GM19025 (cell line): ENCODE results near the gene NCAM1.

ENCODE experiments used
- ATAC-seq: cut with Tn5 transposase; IDR thresholded peaks from one replicate; pipeline ENCODE4 v1.9.1; 2021; ENCODE audit warnings: mild to moderate bottlenecking, low read depth, moderate library complexity; ENCODE audit not compliant: unreplicated experiment

Gene NCAM1

DNA sequence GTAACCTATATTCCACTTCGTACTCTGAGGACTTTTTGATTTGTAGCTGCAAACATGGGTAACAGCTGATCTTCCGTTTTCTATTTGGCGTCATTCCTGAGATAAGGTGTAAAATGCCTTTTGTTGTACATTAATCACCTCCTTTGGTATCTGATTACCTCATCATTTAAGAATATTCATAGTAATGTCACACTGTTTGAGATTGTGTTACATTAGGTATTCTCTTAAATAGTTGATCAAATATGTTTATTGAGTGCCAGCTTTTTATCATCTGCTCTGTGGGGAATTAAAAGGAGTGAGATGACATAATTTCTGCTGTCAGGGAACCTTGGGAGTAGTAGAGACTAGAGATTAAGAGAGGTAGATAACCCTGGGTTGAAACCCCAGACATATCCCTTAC lies 5.9 kb downstream of the NCAM1 start:
- no peak for ATAC-seq

GRCh38 chr11:112968941-112969713 lies 7.9 kb downstream of the NCAM1 start:
- no peak for ATAC-seq

- ATAC-seq, result no peak
Observed at GRCh38 chr11:112971195-112971594, 10.0 kb downstream of the NCAM1 start.

DNA sequence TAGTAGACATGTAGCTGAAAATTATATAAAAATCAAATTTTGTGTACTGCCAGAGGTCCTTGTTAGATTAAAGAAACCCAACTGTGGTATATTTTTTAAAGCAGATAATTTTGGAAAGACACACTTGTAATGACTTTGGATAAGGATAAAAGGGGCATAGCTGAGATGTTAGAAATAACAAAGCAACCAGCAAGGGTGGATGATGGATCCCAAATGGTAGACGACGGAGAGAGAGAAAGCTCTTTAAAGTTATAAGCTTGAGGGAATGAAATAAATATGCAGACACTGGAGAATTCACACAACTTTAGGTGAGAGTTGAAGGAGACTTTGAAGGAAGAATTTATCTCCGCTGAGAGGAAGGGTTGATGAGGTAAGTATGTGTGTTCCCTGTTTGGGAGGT lies 10.6 kb downstream of the NCAM1 start:
- no peak for ATAC-seq

GRCh38 chr11:112972399-112973145 lies 11.4 kb downstream of the NCAM1 start:
- ATAC-seq, result no peak

DNA sequence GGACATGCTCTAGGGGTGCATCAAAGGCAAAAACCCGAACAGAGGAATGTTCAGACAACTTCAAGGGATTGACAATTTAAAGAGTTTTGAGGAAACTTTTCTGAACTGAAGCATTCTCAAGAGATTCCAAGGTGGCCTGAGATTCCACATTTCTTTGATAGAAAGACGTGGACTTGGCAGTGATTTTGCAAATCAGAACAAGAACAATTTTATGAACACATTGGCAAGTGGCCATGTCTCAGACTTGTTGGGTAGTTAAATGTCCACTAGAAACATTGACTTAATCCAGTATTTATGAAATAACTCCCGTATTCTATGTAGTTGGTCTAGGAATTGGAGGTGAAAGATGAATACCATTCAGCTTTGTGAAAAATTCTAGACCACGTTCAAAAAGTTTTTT lies 13.8 kb downstream of the NCAM1 start:
- ATAC-seq, result no peak

DNA sequence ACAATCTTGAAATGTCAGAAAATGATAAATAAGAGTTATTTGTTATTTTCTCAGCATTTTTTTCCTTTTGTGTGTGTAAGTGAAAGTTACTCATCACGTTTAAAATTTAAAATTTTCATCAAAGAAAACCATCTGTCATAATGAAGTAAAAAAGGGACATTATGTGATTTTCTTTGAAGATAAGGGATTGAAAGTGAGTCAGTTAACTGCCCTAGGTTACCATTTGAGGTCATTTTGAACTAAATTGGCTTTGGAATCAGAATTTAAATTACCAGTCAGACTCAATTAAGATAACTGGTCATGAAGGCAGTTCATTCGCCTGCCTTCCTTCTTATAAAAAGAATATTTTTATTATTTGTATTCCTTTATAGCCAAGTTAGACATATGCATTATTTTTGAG lies 14.3 kb downstream of the NCAM1 start:
- ATAC-seq, result no peak

GRCh38 chr11:112977755-112978154 lies 16.5 kb downstream of the NCAM1 start:
- no peak for ATAC-seq

DNA sequence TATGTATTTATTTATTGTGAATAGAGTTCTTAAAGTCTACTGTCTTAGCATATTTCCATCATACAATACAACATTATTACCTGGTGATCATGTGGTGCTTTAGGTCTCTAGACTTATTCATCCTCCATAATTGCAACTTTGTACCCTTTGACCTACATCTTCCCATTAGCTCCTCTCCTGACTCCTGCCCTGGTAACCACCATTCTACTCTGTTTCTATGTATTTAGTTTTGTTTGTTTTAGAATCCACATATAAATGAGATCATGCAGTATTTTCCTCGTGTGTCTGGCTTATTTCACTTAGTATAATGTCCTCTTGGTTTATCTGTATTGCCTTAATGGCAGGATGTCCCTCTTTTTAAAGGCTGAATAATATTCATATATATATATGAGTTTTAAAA lies 22.7 kb downstream of the NCAM1 start:
- no peak for ATAC-seq

- no peak for ATAC-seq
Observed at GRCh38 chr11:112989198-112989597, 28.0 kb downstream of the NCAM1 start.

DNA sequence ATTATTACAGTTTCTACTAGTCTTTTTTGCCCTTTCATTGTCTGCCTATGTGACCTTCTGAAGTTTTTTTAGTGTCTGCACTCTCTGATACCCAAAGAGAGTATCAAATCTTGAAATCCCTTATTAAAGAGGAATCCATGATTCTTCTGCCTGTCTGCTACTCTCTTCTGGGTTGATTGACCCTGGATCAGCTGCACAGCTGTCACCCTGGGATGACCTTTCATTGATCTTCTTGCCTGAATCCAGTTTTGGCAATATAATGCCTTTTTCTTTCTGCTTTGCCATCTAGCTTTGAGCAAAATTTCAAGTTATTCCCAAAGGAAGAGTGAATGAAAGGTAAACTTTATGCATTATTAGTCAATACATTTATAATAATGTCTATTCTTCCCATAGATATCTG lies 32.6 kb downstream of the NCAM1 start:
- no peak for ATAC-seq

DNA sequence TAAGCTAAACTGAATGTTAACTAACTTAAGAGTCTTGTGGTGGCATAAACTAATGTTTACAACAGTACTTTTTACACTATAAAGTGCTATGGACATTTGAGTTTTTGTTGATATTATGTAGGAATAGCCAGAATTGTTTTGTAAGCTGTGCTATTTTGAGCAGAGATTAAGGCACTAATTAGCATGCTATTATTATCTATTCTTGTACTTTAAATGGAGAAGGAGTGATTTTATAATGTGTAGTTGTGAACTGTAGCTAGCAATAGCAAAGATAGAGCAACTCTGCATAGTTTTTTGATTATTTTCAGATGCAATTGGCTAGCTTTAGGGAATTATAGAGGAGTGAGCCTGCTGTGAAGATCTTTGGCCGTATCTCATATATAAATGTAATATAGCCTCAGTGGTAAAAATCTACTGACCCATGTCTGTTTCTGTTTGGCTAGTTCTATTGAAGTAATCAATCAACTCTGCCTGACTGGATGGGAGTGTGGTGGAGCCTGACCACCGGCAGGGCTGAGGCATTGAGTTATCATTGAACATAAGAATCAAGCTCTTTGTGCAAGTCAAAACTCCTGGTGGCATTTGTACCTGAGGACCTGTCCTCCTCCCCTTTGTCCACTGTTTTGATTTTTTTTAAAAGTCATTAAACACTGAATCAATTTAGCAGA lies 34.3 kb downstream of the NCAM1 start:
- no peak for ATAC-seq

DNA sequence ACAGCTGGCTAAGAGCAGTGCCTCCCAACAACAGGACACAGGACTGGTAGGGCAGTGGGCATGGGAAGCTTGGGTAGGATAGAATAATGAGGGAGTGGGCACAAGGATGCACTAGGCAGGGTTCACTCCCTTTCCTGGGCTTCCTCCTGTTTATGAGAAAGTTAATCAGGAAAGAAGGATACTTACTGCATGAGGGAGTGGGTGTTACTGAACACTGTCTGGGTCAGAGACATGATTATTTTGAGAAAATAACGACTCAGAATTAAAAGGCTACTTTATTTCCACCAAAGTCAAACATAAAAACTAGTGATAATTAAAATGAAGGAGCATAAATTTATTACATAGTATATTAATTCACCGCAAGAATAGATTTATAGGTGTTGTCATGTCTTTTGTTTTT lies 35.8 kb downstream of the NCAM1 start:
- no peak for ATAC-seq

DNA sequence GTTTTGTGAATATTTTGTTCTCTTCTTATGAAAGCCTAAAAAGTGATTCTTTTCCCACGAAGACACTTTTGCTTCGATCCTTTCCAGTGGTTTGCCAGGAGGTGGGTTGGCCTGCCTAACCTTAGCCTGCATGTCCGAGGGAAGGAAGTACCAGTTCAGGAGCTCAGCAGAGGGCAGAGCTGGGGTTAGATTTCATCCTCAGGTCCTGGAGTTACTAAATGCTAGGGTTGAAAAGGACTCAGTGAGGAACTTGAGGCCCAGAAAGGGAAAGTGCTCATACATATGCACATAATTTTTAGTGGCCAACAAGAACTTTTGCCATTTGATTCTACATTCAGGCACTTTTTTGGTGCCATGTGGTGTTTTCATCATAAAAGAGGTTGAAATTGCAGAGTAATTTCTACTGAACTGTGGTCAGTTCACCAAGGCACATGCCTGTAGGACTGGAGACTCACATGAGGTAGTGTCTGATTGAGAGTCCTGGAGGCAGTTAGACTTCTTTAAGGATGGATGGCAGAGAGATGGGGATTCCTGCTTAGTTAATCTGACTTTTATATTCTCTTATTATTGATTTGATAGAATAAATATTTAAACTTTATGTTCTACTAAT lies 36.7 kb downstream of the NCAM1 start:
- ATAC-seq, result no peak

DNA sequence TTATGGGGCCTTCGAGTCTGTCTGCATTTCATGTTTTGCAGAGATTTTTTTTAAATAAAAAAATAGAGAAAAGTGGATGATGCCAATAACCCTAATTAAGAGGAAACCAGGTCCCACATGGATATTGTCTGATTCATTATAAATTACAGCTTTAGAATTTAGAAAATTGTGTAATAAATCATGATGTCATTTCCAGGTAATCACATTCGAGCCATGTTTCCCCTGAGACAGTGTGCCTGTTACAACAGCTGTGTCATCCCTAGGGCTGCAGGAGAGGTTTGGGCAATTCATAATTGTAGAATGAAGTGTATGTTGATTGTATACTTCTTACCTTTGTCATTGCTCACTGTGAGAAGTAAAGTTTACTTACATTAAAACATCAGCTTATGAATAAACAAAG lies 38.3 kb downstream of the NCAM1 start:
- no peak for ATAC-seq

DNA sequence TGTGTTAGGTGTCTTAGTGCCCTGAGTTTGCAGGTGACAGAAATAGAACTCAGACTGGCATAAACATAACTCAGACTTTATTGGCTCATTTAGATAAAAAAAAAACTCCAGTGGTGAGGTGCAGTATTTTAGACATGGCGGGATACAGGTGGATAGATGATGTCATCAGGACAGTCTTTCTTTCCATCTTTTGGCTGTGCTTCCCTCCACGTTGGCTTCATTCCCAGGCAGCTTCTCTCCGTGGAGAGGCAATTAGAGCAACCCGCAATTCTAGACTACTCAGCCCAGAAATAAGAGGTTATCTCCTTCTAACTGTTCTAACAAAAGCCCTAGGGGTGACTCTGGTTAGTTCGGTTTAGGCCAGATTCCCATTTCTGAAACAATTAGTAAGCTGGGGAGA lies 40.5 kb downstream of the NCAM1 start:
- no peak for ATAC-seq

DNA sequence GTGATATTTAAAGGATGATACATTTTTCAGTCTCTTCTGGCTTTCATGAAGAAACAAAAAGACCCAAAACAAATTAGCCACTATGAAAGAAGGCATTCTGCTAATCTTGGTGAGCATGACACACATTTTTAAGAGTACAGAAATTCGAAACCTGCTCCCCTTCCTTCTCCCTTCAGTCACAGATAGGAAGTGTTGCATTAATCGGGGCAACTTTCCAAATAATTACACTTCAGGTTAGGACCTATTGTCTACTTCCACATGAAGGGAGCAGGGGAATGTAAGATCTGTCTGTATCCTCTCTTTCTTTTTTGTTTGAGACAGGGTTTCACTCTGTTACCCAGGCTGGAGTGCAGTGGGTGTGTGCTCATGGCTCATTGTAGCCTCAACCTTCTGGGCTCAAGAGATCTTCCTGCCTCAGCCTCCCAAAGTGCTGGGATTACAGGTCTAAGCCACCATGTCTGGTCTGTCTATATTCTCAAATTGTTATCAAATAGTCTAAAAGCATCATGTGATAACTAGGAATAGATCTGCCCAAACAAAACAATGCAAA lies 45.8 kb downstream of the NCAM1 start:
- no peak for ATAC-seq

- ATAC-seq, result no peak
Observed at GRCh38 chr11:113014262-113015097, 53.3 kb downstream of the NCAM1 start.

GRCh38 chr11:113015098-113015455 lies 53.9 kb downstream of the NCAM1 start:
- ATAC-seq, result no peak

- no peak for ATAC-seq
Observed at GRCh38 chr11:113016905-113017304, 55.7 kb downstream of the NCAM1 start.
